ENCODE results near the gene LRP1B. TPM values are rescaled to one million over a fixed set of nuclear protein-coding genes. Genes with fewer than 3 reads are reported as not detected.

Gene LRP1B
- total RNA-seq, 1 experiment from 2014 or later: 0.21 TPM

- CTCF ChIA-PET: no interaction called here
- BruUV-seq (replicated peaks): no TSS peak
- Mint-ChIP-seq H3K36me3 (ENCODE audit: insufficient read depth, unreplicated experiment) (no peaks in the 10 kb centered on the region), H3K27me3 (ENCODE audit: unreplicated experiment) (no peaks in the 10 kb centered on the region), H3K27ac (ENCODE audit: unreplicated experiment) (no peak overlapping the region), H3K4me1 (ENCODE audit: low read depth, unreplicated experiment) (no peaks in the 10 kb centered on the region), H3K9me3 (ENCODE audit: low read depth, unreplicated experiment) (peaks cover 3% of the 10 kb centered on the region), H3K4me3 (ENCODE audit: low read depth, unreplicated experiment) (no peak overlapping the region)
- TF ChIP-seq, protein P1, sequence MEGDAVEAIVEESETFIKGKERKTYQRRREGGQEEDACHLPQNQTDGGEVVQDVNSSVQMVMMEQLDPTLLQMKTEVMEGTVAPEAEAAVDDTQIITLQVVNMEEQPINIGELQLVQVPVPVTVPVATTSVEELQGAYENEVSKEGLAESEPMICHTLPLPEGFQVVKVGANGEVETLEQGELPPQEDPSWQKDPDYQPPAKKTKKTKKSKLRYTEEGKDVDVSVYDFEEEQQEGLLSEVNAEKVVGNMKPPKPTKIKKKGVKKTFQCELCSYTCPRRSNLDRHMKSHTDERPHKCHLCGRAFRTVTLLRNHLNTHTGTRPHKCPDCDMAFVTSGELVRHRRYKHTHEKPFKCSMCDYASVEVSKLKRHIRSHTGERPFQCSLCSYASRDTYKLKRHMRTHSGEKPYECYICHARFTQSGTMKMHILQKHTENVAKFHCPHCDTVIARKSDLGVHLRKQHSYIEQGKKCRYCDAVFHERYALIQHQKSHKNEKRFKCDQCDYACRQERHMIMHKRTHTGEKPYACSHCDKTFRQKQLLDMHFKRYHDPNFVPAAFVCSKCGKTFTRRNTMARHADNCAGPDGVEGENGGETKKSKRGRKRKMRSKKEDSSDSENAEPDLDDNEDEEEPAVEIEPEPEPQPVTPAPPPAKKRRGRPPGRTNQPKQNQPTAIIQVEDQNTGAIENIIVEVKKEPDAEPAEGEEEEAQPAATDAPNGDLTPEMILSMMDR (IDR thresholded peaks at IDR 0.05; ENCODE audit: unreplicated experiment): no peak
- intact Hi-C loops (cut with micrococcal nuclease; ENCODE audit: unreplicated experiment): no loop called here
- DNase-seq: no peak
Measured at GRCh38 chr2:141001750-141002149, 1129.1 kb downstream of the LRP1B start.

- no peaks in the 10 kb centered on the region for H3K36me3 Mint-ChIP-seq (ENCODE audit: insufficient read depth, unreplicated experiment)
- no peaks in the 10 kb centered on the region for H3K4me1 Mint-ChIP-seq (ENCODE audit: low read depth, unreplicated experiment)
- no TSS peak for BruUV-seq (replicated peaks)
- CTCF ChIA-PET: no interaction called here
- H3K9me3 Mint-ChIP-seq (ENCODE audit: low read depth, unreplicated experiment): peaks cover 2% of the 10 kb centered on the region
- DNase-seq: no peak
- intact Hi-C loops (cut with micrococcal nuclease; ENCODE audit: unreplicated experiment): no loop called here
- no peak overlapping the region for H3K4me3 Mint-ChIP-seq (ENCODE audit: low read depth, unreplicated experiment)
- TF ChIP-seq, protein P1 (IDR thresholded peaks at IDR 0.05; ENCODE audit: unreplicated experiment): no peak
- H3K27ac Mint-ChIP-seq (ENCODE audit: unreplicated experiment): no peak overlapping the region
- no peaks in the 10 kb centered on the region for H3K27me3 Mint-ChIP-seq (ENCODE audit: unreplicated experiment)
Measured at GRCh38 chr2:140998577-140998976, 1132.2 kb downstream of the LRP1B start.

DNA sequence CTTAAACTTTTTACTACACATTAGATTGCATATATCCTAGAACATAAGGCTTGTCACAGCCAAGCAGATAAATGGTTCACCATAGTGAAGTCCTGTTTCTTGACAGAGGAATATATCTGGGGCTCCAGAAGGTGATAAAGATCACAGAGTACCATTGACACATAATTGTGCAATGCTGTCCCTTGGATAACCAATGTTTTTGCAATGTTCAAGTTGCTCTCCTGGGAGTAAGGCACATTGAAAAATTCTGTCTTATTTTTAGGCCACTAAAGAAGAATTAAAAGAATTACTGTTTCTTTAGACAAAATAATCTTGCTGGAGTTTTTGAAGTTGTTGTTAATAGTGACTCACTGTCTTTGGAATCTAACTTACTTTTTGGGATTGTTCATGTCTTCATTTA is 1132.8 kb downstream of the LRP1B start:
- DNase-seq: no peak
- TF ChIP-seq, protein P1 (IDR thresholded peaks at IDR 0.05; ENCODE audit: unreplicated experiment): no peak
- Mint-ChIP-seq H3K9me3 (ENCODE audit: low read depth, unreplicated experiment) (no peaks in the 10 kb centered on the region), H3K4me1 (ENCODE audit: low read depth, unreplicated experiment) (no peaks in the 10 kb centered on the region), H3K27me3 (ENCODE audit: unreplicated experiment) (no peaks in the 10 kb centered on the region), H3K36me3 (ENCODE audit: insufficient read depth, unreplicated experiment) (no peaks in the 10 kb centered on the region), H3K4me3 (ENCODE audit: low read depth, unreplicated experiment) (no peak overlapping the region), H3K27ac (ENCODE audit: unreplicated experiment) (no peak overlapping the region)
- intact Hi-C loops (cut with micrococcal nuclease; ENCODE audit: unreplicated experiment): no loop called here
- CTCF ChIA-PET: no interaction called here
- no TSS peak for BruUV-seq (replicated peaks)

DNA sequence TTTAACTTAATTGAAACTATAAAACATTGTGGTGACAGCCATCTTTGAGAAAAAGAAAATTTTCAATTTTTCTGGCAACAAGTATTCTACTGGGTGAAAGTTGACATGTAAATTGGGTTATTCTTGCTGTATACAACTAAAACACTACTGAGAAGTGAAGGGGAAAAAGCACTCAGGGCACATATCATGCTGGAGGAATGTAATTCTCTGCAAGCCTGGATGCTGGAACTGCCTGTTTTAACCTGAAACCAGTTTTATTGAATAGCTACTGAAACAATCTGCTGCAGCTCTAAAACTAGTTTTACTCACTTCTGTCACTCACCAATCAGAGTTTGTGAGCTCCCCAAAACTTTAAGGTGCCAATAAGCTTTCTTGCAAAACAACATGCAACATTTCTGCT is 1136.0 kb downstream of the LRP1B start:
- Mint-ChIP-seq H3K4me3 (ENCODE audit: low read depth, unreplicated experiment) (no peak overlapping the region), H3K36me3 (ENCODE audit: insufficient read depth, unreplicated experiment) (no peaks in the 10 kb centered on the region), H3K9me3 (ENCODE audit: low read depth, unreplicated experiment) (no peaks in the 10 kb centered on the region), H3K27me3 (ENCODE audit: unreplicated experiment) (no peaks in the 10 kb centered on the region), H3K4me1 (ENCODE audit: low read depth, unreplicated experiment) (no peaks in the 10 kb centered on the region), H3K27ac (ENCODE audit: unreplicated experiment) (no peak overlapping the region)
- no peak for DNase-seq
- CTCF ChIA-PET: no interaction called here
- TF ChIP-seq, protein P1 (IDR thresholded peaks at IDR 0.05; ENCODE audit: unreplicated experiment): no peak
- intact Hi-C loops (cut with micrococcal nuclease; ENCODE audit: unreplicated experiment): no loop called here
- no TSS peak for BruUV-seq (replicated peaks)

- H3K27me3 Mint-ChIP-seq (ENCODE audit: unreplicated experiment): no peaks in the 10 kb centered on the region
- CTCF ChIA-PET: no interaction called here
- no peak overlapping the region for H3K27ac Mint-ChIP-seq (ENCODE audit: unreplicated experiment)
- H3K36me3 Mint-ChIP-seq (ENCODE audit: insufficient read depth, unreplicated experiment): no peaks in the 10 kb centered on the region
- H3K4me3 Mint-ChIP-seq (ENCODE audit: low read depth, unreplicated experiment): no peak overlapping the region
- intact Hi-C loops (cut with micrococcal nuclease; ENCODE audit: unreplicated experiment): no loop called here
- H3K9me3 Mint-ChIP-seq (ENCODE audit: low read depth, unreplicated experiment): no peaks in the 10 kb centered on the region
- TF ChIP-seq, protein P1 (IDR thresholded peaks at IDR 0.05; ENCODE audit: unreplicated experiment): no peak
- no peak for DNase-seq
- H3K4me1 Mint-ChIP-seq (ENCODE audit: low read depth, unreplicated experiment): no peaks in the 10 kb centered on the region
- no TSS peak for BruUV-seq (replicated peaks)
Measured at GRCh38 chr2:140990416-140990815, 1140.4 kb downstream of the LRP1B start.
